HepG2 (cell line): ENCODE data around the gene NEURL2. TPM values are rescaled to one million over a fixed set of nuclear protein-coding genes. Genes with fewer than 3 reads are reported as not detected.
A peak's percentile ranks its signal among the peaks of the same experiment; 100 is the strongest.

Experiments
- ATAC-seq: fragments of 200-7000 bp; cut with Tn5 transposase; 3 replicates; pipeline ENCODE4 v1.9.1; 2020; ENCODE audit warnings: mild to moderate bottlenecking, moderate library complexity
- BruUV-seq: library from RNA; stranded (reverse); fragments of 400-500 nt; replicated peaks from 2 replicates; lab custom pipeline; 2021; lab: Mats Ljungman, UMichigan
- CTCF ChIA-PET: fragments of 300-600 bp; formaldehyde crosslinking; extraction: SDS; loops from one replicate; lab custom pipeline; 2021; ENCODE audit warnings: low total read pairs, inconsistent platforms, low intra/inter-chr PET ratio; lab: Yijun Ruan, JAX
- POLR2A ChIA-PET: fragments of 350-600 bp; sonication (Branson Sonifier 250); formaldehyde crosslinking; loops from one replicate; lab custom pipeline; 2020; ENCODE audit warnings: antibody characterized with exemption, inconsistent platforms; lab: Yijun Ruan, JAX
- DNase-seq: peaks from one replicate; pipeline ENCODE4 v3.0.0-alpha.2; 2015; ENCODE audit warnings: low spot score
- FAIRE-seq: peaks from 3 replicates; lab custom pipeline; 2011; peaks lifted over from hg19 to GRCh38; lab: Jason Lieb, UNC
- H2AFZ ChIP-seq: one replicate; pipeline ENCODE4 v1.6.1; 2011; ENCODE audit warnings: low read length, inconsistent platforms
- H3K27ac ChIP-seq: fragments of 300-600 bp; 3 replicates; pipeline ENCODE4 v1.8.0; 2011; ENCODE audit warnings: mixed run types, mild to moderate bottlenecking, mixed read lengths, low read length, inconsistent platforms; ENCODE audit not compliant: insufficient read depth; ENCODE audit errors: extremely low read length
- H3K27me3 ChIP-seq, 2 experiments: fragments of 200-600 bp in 1 of 2; 2 replicates in 1 of 2; 3 replicates in 1 of 2; pipeline versions ENCODE4 v1.6.0 to v1.8.0; 2011; ENCODE audit warnings: low read length in 2 of 2, mild to moderate bottlenecking in 2 of 2, moderate library complexity in 2 of 2, inconsistent platforms in 1 of 2; ENCODE audit not compliant: insufficient read depth in 2 of 2, control insufficient read depth in 1 of 2
- H3K36me3 ChIP-seq, 2 experiments: fragments of 200-600 bp in 1 of 2; replicated peaks in 1 of 2; 2 replicates in 1 of 2; 3 replicates in 1 of 2; pipeline versions ENCODE4 v1.5.1 to v1.8.0; 2011; ENCODE audit warnings: low read length in 2 of 2, inconsistent platforms in 1 of 2; ENCODE audit not compliant: insufficient read depth in 2 of 2, control insufficient read depth in 1 of 2
- H3K4me1 ChIP-seq: 2 replicates; pipeline ENCODE4 v1.5.1; 2012; ENCODE audit warnings: low read length, inconsistent platforms; ENCODE audit not compliant: insufficient read depth
- H3K4me2 ChIP-seq: 2 replicates; pipeline ENCODE4 v1.6.0; 2011; ENCODE audit warnings: low read depth, low read length, inconsistent platforms
- H3K4me3 ChIP-seq, 3 experiments: fragments of 200-600 bp in 1 of 3; sonication (generic), shearing (Covaris generic) in 1 of 3; replicated peaks in 1 of 3; 2 replicates each; pipeline ENCODE4 v1.5.1; 2011 to 2016; ENCODE audit warnings: low read length in 3 of 3, inconsistent platforms in 2 of 3, low read depth in 2 of 3, mild to moderate bottlenecking in 2 of 3, control low read depth in 1 of 3, mixed read lengths in 1 of 3; ENCODE audit not compliant: insufficient read depth in 1 of 3
- H3K79me2 ChIP-seq: one replicate; pipeline ENCODE4 v1.6.1; 2011; ENCODE audit warnings: low read length, inconsistent platforms; ENCODE audit not compliant: insufficient read depth
- H3K9ac ChIP-seq: 2 replicates; pipeline ENCODE4 v1.6.0; 2011; ENCODE audit warnings: mild to moderate bottlenecking, low read depth, low read length, inconsistent platforms; ENCODE audit not compliant: insufficient read depth
- H3K9me3 ChIP-seq: 2 replicates; pipeline ENCODE4 v1.5.1; 2012; ENCODE audit warnings: mild to moderate bottlenecking, low read length
- H4K20me1 ChIP-seq: 2 replicates; pipeline ENCODE4 v1.6.0; 2011; ENCODE audit warnings: inconsistent platforms, mild to moderate bottlenecking, low read length, moderate library complexity; ENCODE audit not compliant: insufficient read depth
- BHLHE40 ChIP-seq: IDR thresholded peaks from 2 replicates; pipeline ENCODE4 v1.6.1; 2011; ENCODE audit warnings: low read length, improper control_type of control experiment
- DMAP1 ChIP-seq: IDR thresholded peaks from 2 replicates; pipeline ENCODE4 v1.6.1; 2016
- KLF16 ChIP-seq, 2 experiments: sonication (generic) in 1 of 2; formaldehyde crosslinking in 1 of 2; IDR thresholded peaks; 2 replicates each; pipeline versions ENCODE4 v1.6.1 to v1.8.0; 2016 to 2023; ENCODE audit warnings: missing genetic modification reagents in 2 of 2, missing compliant biosample characterization in 1 of 2
- KLF9 ChIP-seq: IDR thresholded peaks from 2 replicates; pipeline ENCODE4 v1.6.1; 2016; ENCODE audit warnings: low read depth
- KMT2B ChIP-seq: IDR thresholded peaks from 2 replicates; pipeline ENCODE4 v1.6.1; 2016; ENCODE audit warnings: missing genetic modification reagents, missing compliant biosample characterization
- MZF1 ChIP-seq: sonication (generic); formaldehyde crosslinking; IDR thresholded peaks from 2 replicates; pipeline ENCODE4 v1.8.1; 2023; ENCODE audit warnings: mild to moderate bottlenecking, missing genetic modification reagents, borderline replicate concordance
- PLRG1 ChIP-seq: fragments of 450-650 bp; conservative IDR thresholded peaks from 2 replicates; pipeline ENCODE4 v1.6.1; 2016
- REPIN1 ChIP-seq: sonication (generic); formaldehyde crosslinking; IDR thresholded peaks from 2 replicates; pipeline ENCODE4 v1.8.0; 2022; ENCODE audit warnings: missing genetic modification reagents, low read depth, mild to moderate bottlenecking, borderline replicate concordance
- RFX5 ChIP-seq: IDR thresholded peaks from 2 replicates; pipeline ENCODE4 v1.6.1; 2011; ENCODE audit warnings: low read depth, low read length, improper control_type of control experiment
- ZBTB7B ChIP-seq: sonication (generic); formaldehyde crosslinking; IDR thresholded peaks from 2 replicates; pipeline ENCODE4 v1.4.0; 2020; ENCODE audit warnings: missing genetic modification reagents
- ZFY ChIP-seq: sonication (generic); formaldehyde crosslinking; IDR thresholded peaks from 2 replicates; pipeline ENCODE4 v1.4.0; 2020; ENCODE audit warnings: missing genetic modification reagents
- ZNF564 ChIP-seq: sonication (generic); formaldehyde crosslinking; IDR thresholded peaks from 2 replicates; pipeline ENCODE4 v1.8.1; 2023; ENCODE audit warnings: mild to moderate bottlenecking, missing genetic modification reagents
- ZNF589 ChIP-seq: sonication (generic); formaldehyde crosslinking; conservative IDR thresholded peaks from 2 replicates; pipeline ENCODE4 v1.8.0; 2022; ENCODE audit warnings: mild to moderate bottlenecking, moderate library complexity, missing genetic modification reagents
- WGBS: methylation state at CpG from one replicate; pipeline ENCODE4 v1.1.6; 2017; ENCODE audit warnings: low lambda C conversion rate; 5-methylcytosine and 5-hydroxymethylcytosine counted together
- in situ Hi-C: cut with HindIII; loops from 2 replicates; pipeline ENCODE4 v1.10.0; 2017; ENCODE audit warnings: low pct_unique_long_range_greater_than_20kb; ENCODE audit not compliant: extremely low pct_ligation_motif_present
- intact Hi-C: fragments of 100-400 bp; cut with micrococcal nuclease; formaldehyde crosslinking; loops from one replicate; pipeline ENCODE4 v1.10.0; 2022; ENCODE audit not compliant: unreplicated experiment
- polyA plus RNA-seq, 8 experiments: library from polyadenylated mRNA; depleted of rRNA in 3 of 8; stranded (reverse) in 7 of 8; unstranded in 1 of 8; fragments of >200 nt; fragmentation: Illumina TruSeq in 4 of 8; extraction: Trizol in 4 of 8; gene quantifications; 2 replicates each; pipeline versions ENCODE4 v1.2.1 to v1.2.3, GENCODE V29; 2011 to 2016; ENCODE audit warnings: low read depth in 4 of 8, missing spikeins in 1 of 8, mixed read lengths in 1 of 8; ENCODE audit not compliant: insufficient read depth in 1 of 8
- total RNA-seq, 5 experiments: library from RNA; depleted of rRNA; stranded (reverse); fragments of >200 nt; fragmentation: Illumina TruSeq; extraction: Trizol; gene quantifications; 2 replicates each; pipeline ENCODE4 v1.2.3, GENCODE V29; 2016; ENCODE audit warnings: low read depth in 1 of 5
- TF ChIP-seq, protein P1 (sequence below): sonication (generic); formaldehyde crosslinking; conservative IDR thresholded peaks from 2 replicates; pipeline ENCODE4 v1.4.0; 2020; ENCODE audit warnings: mild to moderate bottlenecking, missing genetic modification reagents, moderate library complexity
- TF ChIP-seq, protein P2 (sequence below): IDR thresholded peaks from 2 replicates; pipeline ENCODE4 v1.6.1; 2016; ENCODE audit warnings: low read depth
- TF ChIP-seq, protein P3 (sequence below): sonication (generic); formaldehyde crosslinking; IDR thresholded peaks from 2 replicates; pipeline ENCODE4 v1.4.0; 2020; ENCODE audit warnings: missing genetic modification reagents, borderline replicate concordance

Gene NEURL2
- total and polyA plus RNA-seq, 2 of the 13 experiments (the other 11 are each of a cell fraction or from before 2014, with no cell fraction given) = 7.2 to 9.7 TPM

DNA sequence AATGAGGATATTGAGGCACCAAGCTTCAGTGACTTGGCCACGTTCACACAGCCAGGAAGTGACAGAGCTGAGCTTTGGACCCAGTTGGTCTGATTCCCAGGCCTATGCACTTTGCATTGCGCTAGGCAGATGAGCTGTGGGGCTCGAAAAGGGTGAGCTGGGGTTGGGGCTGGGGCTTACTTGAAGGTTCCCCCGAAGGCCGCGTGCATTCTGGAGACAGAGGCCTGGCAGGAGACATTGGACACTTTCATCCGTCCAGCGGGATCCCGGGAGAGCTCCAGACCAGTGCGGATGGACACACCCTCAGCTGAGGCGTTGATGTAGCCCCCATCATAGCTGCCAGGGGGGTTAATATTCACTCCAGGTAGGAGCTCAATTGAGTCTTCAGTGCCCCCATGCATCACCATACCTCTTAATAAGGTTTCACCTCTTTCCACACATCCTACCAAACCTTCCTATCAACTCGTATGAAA, 18.4 kb upstream of the NEURL2 start:
- Histone ChIP-seq H3K4me1 (peaks cover 65% of the 10 kb centered on the region), H3K4me2 (peak overlapping the region; percentile 90), H3K9ac (peak overlapping the region; percentile 64), H3K27me3 (no peaks in the 10 kb centered on the region; a peak in 1 of 5 replicates), H3K4me3 (peak overlapping the region; percentile 40 to 71 (median 49)), H3K79me2 (no peaks in the 10 kb centered on the region), H3K27ac (peak overlapping the region; percentile 72), H2AFZ (peak overlapping the region; percentile 12), H3K9me3 (no peaks in the 10 kb centered on the region), H3K36me3 (no peaks in the 10 kb centered on the region), H4K20me1 (no peaks in the 10 kb centered on the region)
- peak; percentile 74 for ATAC-seq
- POLR2A ChIA-PET = interaction anchor here (0.7 to 8.8 kb wide), 15 partner anchors 10 to 76 kb away, joined by 3 to 164 read pairs (median 13); partner anchors contain the start of genes CTSA, NEURL2, PCIF1 and SNX21
- CTCF ChIA-PET = no interaction called here
- in situ Hi-C loops (no loop called here), intact Hi-C loops (loop anchor here (2.0 kb wide), 1 partner anchor 15 kb away; no protein-coding TSS in a partner anchor)
- peak; percentile 71 for DNase-seq
- WGBS = 14% methylated on average over 12 of the region's 12 CpGs
- BruUV-seq = no TSS peak
- FAIRE-seq = no peak
- peak; percentile 36 for TF ChIP-seq KMT2B (CRISPR knock-in tag)
- TF ChIP-seq, protein P1, sequence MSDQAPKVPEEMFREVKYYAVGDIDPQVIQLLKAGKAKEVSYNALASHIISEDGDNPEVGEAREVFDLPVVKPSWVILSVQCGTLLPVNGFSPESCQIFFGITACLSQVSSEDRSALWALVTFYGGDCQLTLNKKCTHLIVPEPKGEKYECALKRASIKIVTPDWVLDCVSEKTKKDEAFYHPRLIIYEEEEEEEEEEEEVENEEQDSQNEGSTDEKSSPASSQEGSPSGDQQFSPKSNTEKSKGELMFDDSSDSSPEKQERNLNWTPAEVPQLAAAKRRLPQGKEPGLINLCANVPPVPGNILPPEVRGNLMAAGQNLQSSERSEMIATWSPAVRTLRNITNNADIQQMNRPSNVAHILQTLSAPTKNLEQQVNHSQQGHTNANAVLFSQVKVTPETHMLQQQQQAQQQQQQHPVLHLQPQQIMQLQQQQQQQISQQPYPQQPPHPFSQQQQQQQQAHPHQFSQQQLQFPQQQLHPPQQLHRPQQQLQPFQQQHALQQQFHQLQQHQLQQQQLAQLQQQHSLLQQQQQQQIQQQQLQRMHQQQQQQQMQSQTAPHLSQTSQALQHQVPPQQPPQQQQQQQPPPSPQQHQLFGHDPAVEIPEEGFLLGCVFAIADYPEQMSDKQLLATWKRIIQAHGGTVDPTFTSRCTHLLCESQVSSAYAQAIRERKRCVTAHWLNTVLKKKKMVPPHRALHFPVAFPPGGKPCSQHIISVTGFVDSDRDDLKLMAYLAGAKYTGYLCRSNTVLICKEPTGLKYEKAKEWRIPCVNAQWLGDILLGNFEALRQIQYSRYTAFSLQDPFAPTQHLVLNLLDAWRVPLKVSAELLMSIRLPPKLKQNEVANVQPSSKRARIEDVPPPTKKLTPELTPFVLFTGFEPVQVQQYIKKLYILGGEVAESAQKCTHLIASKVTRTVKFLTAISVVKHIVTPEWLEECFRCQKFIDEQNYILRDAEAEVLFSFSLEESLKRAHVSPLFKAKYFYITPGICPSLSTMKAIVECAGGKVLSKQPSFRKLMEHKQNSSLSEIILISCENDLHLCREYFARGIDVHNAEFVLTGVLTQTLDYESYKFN (CRISPR knock-in tag) = peak; percentile 92
- peak; percentile 15; the same call in 1 of the 2 replicates for TF ChIP-seq ZNF564
- TF ChIP-seq ZFY = peak; percentile 69; the same call in 1 of the 2 replicates
- peak; percentile 22; the same call in 1 of the 2 replicates for TF ChIP-seq BHLHE40
- peak; percentile 45; the same call in 1 of the 2 replicates for TF ChIP-seq ZBTB7B
- 0 out of 2 replicates have a peak, but pooled peaks have one; percentile 19 for TF ChIP-seq RFX5
- TF ChIP-seq, protein P2, sequence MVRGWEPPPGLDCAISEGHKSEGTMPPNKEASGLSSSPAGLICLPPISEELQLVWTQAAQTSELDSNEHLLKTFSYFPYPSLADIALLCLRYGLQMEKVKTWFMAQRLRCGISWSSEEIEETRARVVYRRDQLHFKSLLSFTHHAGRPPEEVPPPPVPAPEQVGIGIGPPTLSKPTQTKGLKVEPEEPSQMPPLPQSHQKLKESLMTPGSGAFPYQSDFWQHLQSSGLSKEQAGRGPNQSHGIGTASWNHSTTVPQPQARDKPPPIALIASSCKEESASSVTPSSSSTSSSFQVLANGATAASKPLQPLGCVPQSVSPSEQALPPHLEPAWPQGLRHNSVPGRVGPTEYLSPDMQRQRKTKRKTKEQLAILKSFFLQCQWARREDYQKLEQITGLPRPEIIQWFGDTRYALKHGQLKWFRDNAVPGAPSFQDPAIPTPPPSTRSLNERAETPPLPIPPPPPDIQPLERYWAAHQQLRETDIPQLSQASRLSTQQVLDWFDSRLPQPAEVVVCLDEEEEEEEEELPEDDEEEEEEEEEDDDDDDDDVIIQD (CRISPR knock-in tag) = 0 out of 2 replicates have a peak, but pooled peaks have one; percentile 41
- TF ChIP-seq KLF16 (CRISPR knock-in tag; IDR thresholded peaks at IDR 0.05) = peak; percentile 41 to 64; a peak in 1 of 4 replicates
- peak; percentile 81 for TF ChIP-seq DMAP1 (CRISPR knock-in tag)
- peak; percentile 73; the same call in 1 of the 2 replicates for TF ChIP-seq REPIN1 (CRISPR knock-in tag)
- TF ChIP-seq MZF1 (CRISPR knock-in tag) = no peak
- TF ChIP-seq, protein P3, sequence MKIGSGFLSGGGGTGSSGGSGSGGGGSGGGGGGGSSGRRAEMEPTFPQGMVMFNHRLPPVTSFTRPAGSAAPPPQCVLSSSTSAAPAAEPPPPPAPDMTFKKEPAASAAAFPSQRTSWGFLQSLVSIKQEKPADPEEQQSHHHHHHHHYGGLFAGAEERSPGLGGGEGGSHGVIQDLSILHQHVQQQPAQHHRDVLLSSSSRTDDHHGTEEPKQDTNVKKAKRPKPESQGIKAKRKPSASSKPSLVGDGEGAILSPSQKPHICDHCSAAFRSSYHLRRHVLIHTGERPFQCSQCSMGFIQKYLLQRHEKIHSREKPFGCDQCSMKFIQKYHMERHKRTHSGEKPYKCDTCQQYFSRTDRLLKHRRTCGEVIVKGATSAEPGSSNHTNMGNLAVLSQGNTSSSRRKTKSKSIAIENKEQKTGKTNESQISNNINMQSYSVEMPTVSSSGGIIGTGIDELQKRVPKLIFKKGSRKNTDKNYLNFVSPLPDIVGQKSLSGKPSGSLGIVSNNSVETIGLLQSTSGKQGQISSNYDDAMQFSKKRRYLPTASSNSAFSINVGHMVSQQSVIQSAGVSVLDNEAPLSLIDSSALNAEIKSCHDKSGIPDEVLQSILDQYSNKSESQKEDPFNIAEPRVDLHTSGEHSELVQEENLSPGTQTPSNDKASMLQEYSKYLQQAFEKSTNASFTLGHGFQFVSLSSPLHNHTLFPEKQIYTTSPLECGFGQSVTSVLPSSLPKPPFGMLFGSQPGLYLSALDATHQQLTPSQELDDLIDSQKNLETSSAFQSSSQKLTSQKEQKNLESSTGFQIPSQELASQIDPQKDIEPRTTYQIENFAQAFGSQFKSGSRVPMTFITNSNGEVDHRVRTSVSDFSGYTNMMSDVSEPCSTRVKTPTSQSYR (CRISPR knock-in tag) = peak; percentile 28; the same call in 1 of the 2 replicates
- no peak for TF ChIP-seq PLRG1
- TF ChIP-seq KLF9 (CRISPR knock-in tag) = no peak
- peak; percentile 87; the same call in 1 of the 2 replicates for TF ChIP-seq ZNF589
